HG02852 (cell line): ENCODE data around the gene PCED1B.

Experiments
- ATAC-seq: cut with Tn5 transposase; IDR thresholded peaks from one replicate; pipeline ENCODE4 v1.9.1; 2021; ENCODE audit warnings: mild to moderate bottlenecking, moderate library complexity; ENCODE audit not compliant: unreplicated experiment

The PCED1B gene

GRCh38 chr12:47224563-47225133, 145.2 kb downstream of the PCED1B start:
- no peak for ATAC-seq

- ATAC-seq, result no peak
These were observed 145.9 kb downstream of the PCED1B start for GRCh38 chr12:47225356-47225755.

- no peak for ATAC-seq
These were observed 146.8 kb downstream of the PCED1B start for GRCh38 chr12:47226199-47226598.

GRCh38 chr12:47228802-47229201, 149.4 kb downstream of the PCED1B start:
- no peak for ATAC-seq

- ATAC-seq, result no peak
These were observed 152.0 kb downstream of the PCED1B start for GRCh38 chr12:47231456-47231855.

GRCh38 chr12:47234576-47235141, 155.2 kb downstream of the PCED1B start:
- ATAC-seq, result no peak

GRCh38 chr12:47235258-47236040, 156.0 kb downstream of the PCED1B start:
- no peak for ATAC-seq

GRCh38 chr12:47236109-47236714, 156.8 kb downstream of the PCED1B start:
- no peak for ATAC-seq

- no peak for ATAC-seq
These were observed 158.4 kb downstream of the PCED1B start for GRCh38 chr12:47237751-47238211.

GRCh38 chr12:47238669-47239114, 159.3 kb downstream of the PCED1B start:
- no peak for ATAC-seq

- no peak for ATAC-seq
These were observed 163.0 kb downstream of the PCED1B start for GRCh38 chr12:47242426-47242825.

GRCh38 chr12:47244835-47245234, 165.4 kb downstream of the PCED1B start:
- no peak for ATAC-seq

- ATAC-seq, result no peak
These were observed 166.2 kb downstream of the PCED1B start for GRCh38 chr12:47245623-47246022.

- no peak for ATAC-seq
These were observed 168.0 kb downstream of the PCED1B start for GRCh38 chr12:47247418-47247817.

- no peak for ATAC-seq
These were observed 169.7 kb downstream of the PCED1B start for GRCh38 chr12:47249082-47249481.

- no peak for ATAC-seq
These were observed 170.4 kb downstream of the PCED1B start for GRCh38 chr12:47249719-47250357.

- no peak for ATAC-seq
These were observed 172.5 kb downstream of the PCED1B start for GRCh38 chr12:47251919-47252318.

- ATAC-seq, result no peak
These were observed 185.5 kb downstream of the PCED1B start for GRCh38 chr12:47264951-47265350.

- ATAC-seq, result no peak
These were observed 186.0 kb downstream of the PCED1B start for GRCh38 chr12:47265391-47265790.

GRCh38 chr12:47267571-47267970, 188.2 kb downstream of the PCED1B start:
- no peak for ATAC-seq
